Hematopoietic multipotent progenitor cell treated with erythropoietin and hydrocortisone succinate and interleukin-3 and kit ligand, for 8 days (in vitro differentiated cells): ENCODE results near the gene ARFGAP3.
A peak's percentile ranks its signal among the peaks of the same experiment; 100 is the strongest.

ENCODE experiments used
- DNase-seq: peaks from one replicate; pipeline ENCODE4 v3.0.0-alpha.2; 2015

ARFGAP3 gene

GRCh38 chr22:42883970-42884369, 26.9 kb upstream of the ARFGAP3 start:
- DNase-seq, result no peak

GRCh38 chr22:42883121-42883520, 26.0 kb upstream of the ARFGAP3 start:
- no peak for DNase-seq

GRCh38 chr22:42881982-42882656, 25.0 kb upstream of the ARFGAP3 start:
- DNase-seq, result no peak

- DNase-seq, result no peak
These were observed 24.2 kb upstream of the ARFGAP3 start for GRCh38 chr22:42881298-42881697.

- no peak for DNase-seq
These were observed 23.7 kb upstream of the ARFGAP3 start for GRCh38 chr22:42880815-42881214.

GRCh38 chr22:42879371-42880021, 22.4 kb upstream of the ARFGAP3 start:
- DNase-seq, result no peak

- no peak for DNase-seq
These were observed 21.7 kb upstream of the ARFGAP3 start for GRCh38 chr22:42878561-42879305.

GRCh38 chr22:42877597-42878340, 20.7 kb upstream of the ARFGAP3 start:
- DNase-seq, result no peak

GRCh38 chr22:42877158-42877557, 20.1 kb upstream of the ARFGAP3 start:
- no peak for DNase-seq

- DNase-seq, result no peak
These were observed 19.0 kb upstream of the ARFGAP3 start for GRCh38 chr22:42876041-42876440.

- DNase-seq, result no peak
These were observed 16.9 kb upstream of the ARFGAP3 start for GRCh38 chr22:42874010-42874409.

GRCh38 chr22:42873356-42873755, 16.3 kb upstream of the ARFGAP3 start:
- DNase-seq, result peak; percentile 19

- DNase-seq, result no peak
These were observed 15.7 kb upstream of the ARFGAP3 start for GRCh38 chr22:42872821-42873220.

- no peak for DNase-seq
These were observed 14.3 kb upstream of the ARFGAP3 start for GRCh38 chr22:42871146-42872050.

GRCh38 chr22:42869888-42870480, 12.9 kb upstream of the ARFGAP3 start:
- no peak for DNase-seq

GRCh38 chr22:42869463-42869862, 12.4 kb upstream of the ARFGAP3 start:
- no peak for DNase-seq

GRCh38 chr22:42868751-42869251, 11.7 kb upstream of the ARFGAP3 start:
- DNase-seq, result no peak

GRCh38 chr22:42866100-42866499, 9.0 kb upstream of the ARFGAP3 start:
- no peak for DNase-seq

GRCh38 chr22:42865536-42865935, 8.5 kb upstream of the ARFGAP3 start:
- DNase-seq, result no peak

- DNase-seq, result no peak
These were observed 6.4 kb upstream of the ARFGAP3 start for GRCh38 chr22:42863349-42863961.
